ENCODE results near the gene CTSA. TPM values are rescaled to one million over a fixed set of nuclear protein-coding genes. Genes with fewer than 3 reads are reported as not detected.

CTSA gene
- total and polyA plus RNA-seq, 2 experiments from 2014 or later, result 425 to 716 TPM

GRCh38 chr20:45886590-45887345 lies 4.4 kb upstream of the CTSA start:
- no peaks in the 10 kb centered on the region for H3K9me3 ChIP-seq (ENCODE audit: low read depth)
- DNase-seq (ENCODE audit: low spot score), result no peak
- H3K4me1 ChIP-seq (ENCODE audit: insufficient read depth), result peaks cover 17% of the 10 kb centered on the region
- H3K4me2 ChIP-seq, result no peak overlapping the region
- no peak overlapping the region for H2AFZ ChIP-seq
- no peak for TF ChIP-seq CTCF (IDR thresholded peaks at IDR 0.05; ENCODE audit: poor library complexity)
- no peak for TF ChIP-seq EZH2phosphoT487 (IDR thresholded peaks at IDR 0.05; ENCODE audit: low read depth, severe bottlenecking, unreplicated experiment)
- no peak for TF ChIP-seq EZH2 (IDR thresholded peaks at IDR 0.05; ENCODE audit: borderline replicate concordance)
- H3K27me3 ChIP-seq, result no peaks in the 10 kb centered on the region
- 95% methylated on average over 19 of the region's 19 CpGs for WGBS (ENCODE audit: low lambda C conversion rate, missing lambda C conversion rate)
- H3K27ac ChIP-seq, result no peak overlapping the region
- no peaks in the 10 kb centered on the region for H3K36me3 ChIP-seq (replicated peaks; ENCODE audit: insufficient read depth, low read depth)
- no peaks in the 10 kb centered on the region for H3K9me2 ChIP-seq (replicated peaks; ENCODE audit: insufficient read depth)
- peaks cover 3% of the 10 kb centered on the region for H4K20me1 ChIP-seq (ENCODE audit: insufficient read depth, poor library complexity, severe bottlenecking)
- peaks cover 36% of the 10 kb centered on the region for H3K79me2 ChIP-seq
- no peak overlapping the region for H3K4me3 ChIP-seq

DNA sequence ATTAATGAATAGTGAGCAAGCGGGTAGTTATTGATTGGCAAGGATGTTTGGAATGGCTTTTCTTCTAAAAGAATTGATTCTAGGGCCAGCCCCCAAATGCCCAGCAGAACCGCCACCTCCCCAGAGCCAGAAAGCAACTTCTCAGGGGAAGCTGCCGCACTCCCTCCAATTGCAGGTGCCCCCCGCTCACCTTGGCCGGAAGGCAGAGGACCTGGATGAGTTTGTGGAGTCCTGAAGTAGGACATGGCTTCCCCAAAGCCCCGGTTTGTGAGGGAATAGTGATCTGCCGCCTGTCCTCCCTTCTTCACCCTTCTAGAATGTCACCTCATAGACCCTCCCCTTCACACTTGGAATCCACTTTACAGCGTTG lies 3.8 kb upstream of the CTSA start, which contains the start of gene SPATA25:
Gene SPATA25 (minus strand): TSS at position 277 of the 370 bp plus-strand sequence. CDS start 32 bp downstream, at position 245.
- H3K9me3 ChIP-seq (ENCODE audit: low read depth), result no peaks in the 10 kb centered on the region
- H2AFZ ChIP-seq, result no peak within 1 kb of the TSS
- H3K27me3 ChIP-seq, result no peaks in the 10 kb centered on the region
- peaks cover 3% of the 10 kb centered on the region for H4K20me1 ChIP-seq (ENCODE audit: insufficient read depth, poor library complexity, severe bottlenecking)
- H3K79me2 ChIP-seq, result peaks cover 34% of the 10 kb centered on the region
- no peaks in the 10 kb centered on the region for H3K36me3 ChIP-seq (replicated peaks; ENCODE audit: insufficient read depth, low read depth)
- peaks cover 14% of the 10 kb centered on the region for H3K4me1 ChIP-seq (ENCODE audit: insufficient read depth)
- H3K9me2 ChIP-seq (replicated peaks; ENCODE audit: insufficient read depth), result no peaks in the 10 kb centered on the region
- TF ChIP-seq CTCF (IDR thresholded peaks at IDR 0.05; ENCODE audit: poor library complexity), result no peak
- no peak for TF ChIP-seq EZH2 (IDR thresholded peaks at IDR 0.05; ENCODE audit: borderline replicate concordance)
- TF ChIP-seq EZH2phosphoT487 (IDR thresholded peaks at IDR 0.05; ENCODE audit: low read depth, severe bottlenecking, unreplicated experiment), result no peak
- H3K4me3 ChIP-seq, result no peak within 1 kb of the TSS
- H3K4me2 ChIP-seq, result peak within 1 kb of the TSS; percentile 92
- no peak for DNase-seq (ENCODE audit: low spot score)
- H3K27ac ChIP-seq, result no peak within 1 kb of the TSS
- WGBS (ENCODE audit: low lambda C conversion rate, missing lambda C conversion rate), result 93% methylated on average over 8 of the region's 8 CpGs

- Histone ChIP-seq H3K27ac (no peak overlapping the region), H3K4me3 (no peak overlapping the region), H3K27me3 (no peaks in the 10 kb centered on the region), H3K4me2 (peak overlapping the region; percentile 92), H3K4me1 (ENCODE audit: insufficient read depth) (peaks cover 22% of the 10 kb centered on the region), H3K9me2 (replicated peaks; ENCODE audit: insufficient read depth) (no peaks in the 10 kb centered on the region), H4K20me1 (ENCODE audit: insufficient read depth, poor library complexity, severe bottlenecking) (peaks cover 3% of the 10 kb centered on the region), H3K36me3 (replicated peaks; ENCODE audit: insufficient read depth, low read depth) (no peaks in the 10 kb centered on the region), H2AFZ (no peak overlapping the region), H3K9me3 (ENCODE audit: low read depth) (no peaks in the 10 kb centered on the region), H3K79me2 (peaks cover 40% of the 10 kb centered on the region)
- DNase-seq (ENCODE audit: low spot score), result no peak
- TF ChIP-seq CTCF (IDR thresholded peaks at IDR 0.05; ENCODE audit: poor library complexity), result no peak
- no peak for TF ChIP-seq EZH2 (IDR thresholded peaks at IDR 0.05; ENCODE audit: borderline replicate concordance)
- no peak for TF ChIP-seq EZH2phosphoT487 (IDR thresholded peaks at IDR 0.05; ENCODE audit: low read depth, severe bottlenecking, unreplicated experiment)
- 91% methylated on average over 3 of the region's 3 CpGs for WGBS (ENCODE audit: low lambda C conversion rate, missing lambda C conversion rate)
Measured at GRCh38 chr20:45888681-45889080, 2.5 kb upstream of the CTSA start.

Data from hepatocyte (in vitro differentiated cells).